Measurements from ENCODE around the gene SLC15A2. TPM values are rescaled to one million over a fixed set of nuclear protein-coding genes. Genes with fewer than 3 reads are reported as not detected.

SLC15A2 gene
- total RNA-seq, 1 donor from 2014 or later: 0.89 TPM

GRCh38 chr3:121914081-121914998 lies 20.1 kb downstream of the SLC15A2 start:
- DNase-seq (ENCODE audit: low read depth): no peak
- no peak overlapping the region for H3K4me2 ChIP-seq (ENCODE audit: low read length)

DNA sequence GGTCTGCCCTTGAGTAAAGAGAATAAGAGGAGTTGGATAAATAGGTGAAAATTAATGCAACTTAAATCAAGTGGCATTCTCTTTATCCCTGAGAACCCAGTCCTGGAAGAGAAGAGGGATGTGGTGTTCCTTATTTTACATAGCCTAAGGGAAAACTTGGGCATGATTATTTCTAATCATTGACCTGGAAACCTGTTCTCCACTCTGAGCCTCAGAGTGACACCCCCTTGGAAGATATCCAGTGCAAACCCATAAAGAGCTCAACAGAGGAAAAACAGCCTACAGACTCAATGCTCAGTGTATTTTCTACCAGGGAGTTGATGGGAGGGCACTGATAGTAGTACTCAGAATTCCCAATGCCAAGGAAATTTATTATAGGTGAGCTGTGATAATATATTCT lies 22.0 kb downstream of the SLC15A2 start:
- Histone ChIP-seq H3K27ac (ENCODE audit: low read depth, low read length) (no peak overlapping the region), H3K36me3 (ENCODE audit: insufficient read depth, low read length) (no peaks in the 10 kb centered on the region), H4K20me1 (ENCODE audit: insufficient read depth, low read length) (no peaks in the 10 kb centered on the region), H3K4me2 (ENCODE audit: low read length) (no peak overlapping the region), H3K9ac (ENCODE audit: low read length) (no peak overlapping the region), H3K4me3 (ENCODE audit: insufficient read depth, low read depth, low read length) (no peak overlapping the region), H2AFZ (ENCODE audit: low read depth, low read length) (no peak overlapping the region), H3K4me1 (ENCODE audit: insufficient read depth, low read length) (no peaks in the 10 kb centered on the region), H3K79me2 (ENCODE audit: insufficient read depth, low read length) (no peaks in the 10 kb centered on the region), H3K27me3 (ENCODE audit: insufficient read depth, low read length) (no peaks in the 10 kb centered on the region), H3K9me3 (ENCODE audit: insufficient read depth, low read depth, low read length) (no peaks in the 10 kb centered on the region)
- no peak overlapping the region for H3K27ac Mint-ChIP-seq (ENCODE audit: unreplicated experiment)
- no peaks in the 10 kb centered on the region for H3K9me3 Mint-ChIP-seq (ENCODE audit: unreplicated experiment)
- DNase-seq (ENCODE audit: low read depth) (no peak), FAIRE-seq (no peak)
- H3K4me3 Mint-ChIP-seq (ENCODE audit: unreplicated experiment): no peak overlapping the region
- no peaks in the 10 kb centered on the region for H3K4me1 Mint-ChIP-seq (ENCODE audit: low read depth, unreplicated experiment)
- no peaks in the 10 kb centered on the region for H3K27me3 Mint-ChIP-seq (ENCODE audit: low read depth, unreplicated experiment)
- no peaks in the 10 kb centered on the region for H3K36me3 Mint-ChIP-seq (ENCODE audit: low read depth, unreplicated experiment)
- TF ChIP-seq, protein P1, sequence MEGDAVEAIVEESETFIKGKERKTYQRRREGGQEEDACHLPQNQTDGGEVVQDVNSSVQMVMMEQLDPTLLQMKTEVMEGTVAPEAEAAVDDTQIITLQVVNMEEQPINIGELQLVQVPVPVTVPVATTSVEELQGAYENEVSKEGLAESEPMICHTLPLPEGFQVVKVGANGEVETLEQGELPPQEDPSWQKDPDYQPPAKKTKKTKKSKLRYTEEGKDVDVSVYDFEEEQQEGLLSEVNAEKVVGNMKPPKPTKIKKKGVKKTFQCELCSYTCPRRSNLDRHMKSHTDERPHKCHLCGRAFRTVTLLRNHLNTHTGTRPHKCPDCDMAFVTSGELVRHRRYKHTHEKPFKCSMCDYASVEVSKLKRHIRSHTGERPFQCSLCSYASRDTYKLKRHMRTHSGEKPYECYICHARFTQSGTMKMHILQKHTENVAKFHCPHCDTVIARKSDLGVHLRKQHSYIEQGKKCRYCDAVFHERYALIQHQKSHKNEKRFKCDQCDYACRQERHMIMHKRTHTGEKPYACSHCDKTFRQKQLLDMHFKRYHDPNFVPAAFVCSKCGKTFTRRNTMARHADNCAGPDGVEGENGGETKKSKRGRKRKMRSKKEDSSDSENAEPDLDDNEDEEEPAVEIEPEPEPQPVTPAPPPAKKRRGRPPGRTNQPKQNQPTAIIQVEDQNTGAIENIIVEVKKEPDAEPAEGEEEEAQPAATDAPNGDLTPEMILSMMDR (IDR thresholded peaks at IDR 0.05; ENCODE audit: insufficient read depth, low read depth, low read length): no peak
- no peak for TF ChIP-seq EZH2 (IDR thresholded peaks at IDR 0.05; ENCODE audit: insufficient read depth, low read length)

More at GRCh38 chr3:121914081-121914998, 20.1 kb downstream of the SLC15A2 start:
- Histone ChIP-seq H3K79me2 (ENCODE audit: insufficient read depth, low read length) (no peaks in the 10 kb centered on the region), H3K27me3 (ENCODE audit: insufficient read depth, low read length) (no peaks in the 10 kb centered on the region), H2AFZ (ENCODE audit: low read depth, low read length) (no peak overlapping the region), H4K20me1 (ENCODE audit: insufficient read depth, low read length) (no peaks in the 10 kb centered on the region), H3K4me3 (ENCODE audit: insufficient read depth, low read depth, low read length) (no peak overlapping the region), H3K9me3 (ENCODE audit: insufficient read depth, low read depth, low read length) (no peaks in the 10 kb centered on the region), H3K27ac (ENCODE audit: low read depth, low read length) (no peak overlapping the region), H3K4me1 (ENCODE audit: insufficient read depth, low read length) (no peaks in the 10 kb centered on the region), H3K9ac (ENCODE audit: low read length) (no peak overlapping the region), H3K36me3 (ENCODE audit: insufficient read depth, low read length) (no peaks in the 10 kb centered on the region)
- H3K4me1 Mint-ChIP-seq (ENCODE audit: low read depth, unreplicated experiment): no peaks in the 10 kb centered on the region
- H3K4me3 Mint-ChIP-seq (ENCODE audit: unreplicated experiment): no peak overlapping the region
- H3K9me3 Mint-ChIP-seq (ENCODE audit: unreplicated experiment): no peaks in the 10 kb centered on the region
- H3K27ac Mint-ChIP-seq (ENCODE audit: unreplicated experiment): no peak overlapping the region
- H3K27me3 Mint-ChIP-seq (ENCODE audit: low read depth, unreplicated experiment): no peaks in the 10 kb centered on the region
- H3K36me3 Mint-ChIP-seq (ENCODE audit: low read depth, unreplicated experiment): no peaks in the 10 kb centered on the region
- FAIRE-seq: no peak
- TF ChIP-seq, protein P1 (IDR thresholded peaks at IDR 0.05; ENCODE audit: insufficient read depth, low read depth, low read length): no peak
- TF ChIP-seq EZH2 (IDR thresholded peaks at IDR 0.05; ENCODE audit: insufficient read depth, low read length): no peak
